HPDE6-E6E7 (cell line): ENCODE measurements around the gene NFASC.
A peak's percentile ranks its signal among the peaks of the same experiment; 100 is the strongest.

Source experiments
- DNase-seq: peaks from one replicate; pipeline ENCODE4 v3.0.0; 2011; ENCODE audit warnings: missing footprints; ENCODE audit errors: extremely low spot score

The NFASC gene

GRCh38 chr1:204959836-204960235 lies 89.2 kb downstream of the NFASC start:
- DNase-seq = no peak

GRCh38 chr1:204960306-204961125 lies 89.9 kb downstream of the NFASC start:
- DNase-seq = no peak

DNA sequence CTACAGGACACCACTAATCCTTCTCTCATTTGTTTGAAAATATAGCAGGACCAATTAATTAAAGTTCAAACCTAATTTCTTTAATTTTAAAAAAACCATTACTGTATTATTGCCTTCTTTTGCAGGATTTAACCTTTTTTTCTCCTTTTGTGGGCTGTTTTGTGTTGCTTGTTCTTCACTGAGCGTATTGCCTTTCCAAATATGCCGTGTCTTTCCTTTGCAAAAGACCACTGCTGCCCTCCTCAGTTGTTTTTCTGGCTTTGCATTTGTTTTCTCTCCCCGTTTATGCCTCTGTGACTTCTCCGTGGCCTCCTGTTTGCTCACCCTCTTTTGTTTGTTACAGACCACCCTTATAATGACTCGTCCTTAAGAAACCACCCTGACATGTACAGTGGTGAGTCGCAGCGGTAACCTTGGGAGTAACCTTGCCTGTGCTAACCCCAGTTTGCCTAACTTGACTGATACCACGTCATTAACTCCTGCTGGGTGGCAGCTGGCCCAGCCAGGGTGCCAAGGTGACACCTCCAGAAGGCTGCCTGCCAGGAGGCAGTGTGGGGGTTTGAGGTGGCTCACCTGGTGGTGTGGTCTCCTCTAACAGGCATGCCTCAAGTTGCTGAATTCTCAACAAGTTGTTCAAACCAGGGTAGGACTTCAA lies 91.2 kb downstream of the NFASC start:
- DNase-seq = no peak

DNA sequence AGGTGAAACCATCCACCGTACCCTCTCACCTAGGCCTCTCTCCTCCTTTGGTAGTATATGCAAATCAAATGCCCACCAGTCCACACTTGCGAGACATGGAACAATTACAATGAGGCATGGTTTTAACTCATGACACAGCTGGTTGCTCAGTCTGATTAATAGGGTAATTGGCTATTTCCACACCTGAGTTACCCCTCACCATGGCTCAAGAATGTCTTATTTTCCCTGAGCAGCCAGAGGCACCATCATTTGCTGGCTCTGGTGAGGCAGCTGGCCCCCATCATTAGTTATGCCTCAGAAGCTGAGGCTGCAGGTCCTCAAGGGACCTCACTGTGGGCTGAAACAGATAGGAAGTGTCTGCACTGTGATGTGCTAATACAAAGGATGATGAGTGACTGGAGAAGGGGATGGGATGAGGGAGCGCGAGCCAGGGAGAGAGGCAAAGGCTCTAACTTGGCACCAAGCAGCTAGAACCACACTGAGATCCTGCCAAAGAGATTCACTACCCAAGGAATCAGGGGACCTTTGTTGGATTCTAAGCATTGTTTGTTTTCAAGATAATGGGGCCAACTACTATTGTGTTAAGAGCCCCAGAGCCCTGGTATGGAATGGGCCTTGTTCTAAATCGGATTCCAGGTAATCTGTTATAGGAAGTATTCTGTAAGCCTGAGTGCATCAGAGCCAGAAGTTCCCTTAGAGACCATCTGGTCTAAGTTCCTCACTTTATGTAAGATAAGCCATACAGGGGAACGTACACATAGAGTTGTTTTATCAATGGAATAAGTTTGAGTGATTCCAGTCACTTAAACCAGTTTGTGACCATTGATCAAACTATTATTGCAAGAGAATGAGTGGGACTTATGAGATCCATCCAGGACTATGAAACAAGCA lies 92.3 kb downstream of the NFASC start:
- no peak for DNase-seq

DNA sequence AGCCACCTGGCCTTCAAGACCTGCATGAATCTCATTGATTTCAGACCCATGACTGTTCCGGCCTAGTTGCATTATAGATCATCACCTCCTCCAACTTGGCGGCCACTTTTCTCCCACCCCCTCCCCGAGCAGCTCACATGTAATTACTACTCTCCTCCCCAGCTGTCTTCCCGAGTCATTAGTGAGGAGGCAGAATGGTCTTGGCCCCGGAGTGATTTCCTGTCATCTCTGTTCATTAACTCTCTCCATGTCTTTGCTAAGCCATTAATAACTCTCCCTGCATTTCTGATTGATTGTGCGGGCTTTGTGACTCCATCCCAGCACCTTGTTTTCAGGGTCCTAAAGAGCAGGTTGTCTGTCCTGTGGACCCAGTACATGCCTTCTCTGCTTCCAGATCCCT lies 96.8 kb downstream of the NFASC start:
- DNase-seq = no peak

- no peak for DNase-seq
These were observed 97.5 kb downstream of the NFASC start for GRCh38 chr1:204968135-204968534.

DNA sequence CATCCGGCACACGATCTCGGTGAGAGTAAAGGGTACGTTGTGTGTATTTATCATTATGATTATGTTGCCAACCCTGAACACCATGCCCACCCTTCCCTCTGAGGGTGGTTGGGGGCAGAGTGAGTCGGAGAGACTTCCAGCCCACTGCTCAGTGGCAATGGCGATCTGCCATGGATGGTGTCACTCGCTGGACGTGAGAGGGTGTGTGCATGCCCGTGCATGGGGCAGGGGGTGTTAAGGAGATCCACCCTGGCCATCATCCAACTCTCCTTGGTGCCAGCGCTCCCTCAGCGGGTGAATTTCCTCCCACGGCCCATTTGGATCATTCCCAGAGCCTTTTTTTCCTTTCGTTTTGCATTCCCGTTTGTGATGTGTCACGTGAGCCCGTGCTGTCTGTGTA lies 98.3 kb downstream of the NFASC start:
- DNase-seq = no peak

- no peak for DNase-seq
These were observed 100.3 kb downstream of the NFASC start for GRCh38 chr1:204970937-204971336.

DNA sequence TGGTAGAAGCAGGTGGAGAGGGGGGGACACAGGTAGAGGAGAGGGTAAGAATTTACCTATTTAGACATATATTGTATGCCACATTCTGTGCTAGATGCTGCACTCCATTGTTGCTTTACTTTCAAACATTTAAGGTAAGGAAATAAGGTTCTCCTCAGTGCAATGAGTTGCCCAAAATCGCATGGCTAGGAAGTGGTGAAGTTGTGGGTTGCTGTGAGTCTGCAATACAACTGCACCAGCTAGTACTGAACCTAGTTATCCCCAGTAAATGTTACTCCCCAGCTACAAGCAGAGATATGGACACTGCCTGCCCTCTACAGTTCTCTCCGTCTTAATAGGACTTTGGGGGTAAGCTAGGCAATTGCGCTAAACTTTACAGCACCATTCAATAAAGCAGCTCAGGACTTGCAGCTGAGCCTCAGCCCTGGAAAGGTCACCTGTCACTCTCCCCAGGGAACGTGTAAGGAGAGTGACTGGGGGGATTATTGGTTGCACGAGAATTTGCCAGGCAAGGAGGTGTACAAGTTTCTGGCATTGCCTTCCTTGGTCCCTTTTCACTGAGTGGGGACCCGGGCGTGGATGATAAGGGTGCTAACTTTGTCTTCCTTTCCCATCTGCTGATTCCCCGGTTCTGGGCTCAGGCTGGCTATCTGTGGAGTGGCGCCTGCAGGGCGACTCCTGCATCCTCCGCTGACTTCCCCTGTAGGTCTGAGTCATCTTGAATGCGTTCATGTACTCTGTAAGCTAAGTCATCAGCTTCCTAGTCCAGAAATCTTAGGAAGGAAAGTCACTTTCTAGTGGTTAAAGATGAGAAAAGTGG lies 101.1 kb downstream of the NFASC start:
- DNase-seq = peak; percentile 55

GRCh38 chr1:204972426-204972825 lies 101.8 kb downstream of the NFASC start:
- no peak for DNase-seq

DNA sequence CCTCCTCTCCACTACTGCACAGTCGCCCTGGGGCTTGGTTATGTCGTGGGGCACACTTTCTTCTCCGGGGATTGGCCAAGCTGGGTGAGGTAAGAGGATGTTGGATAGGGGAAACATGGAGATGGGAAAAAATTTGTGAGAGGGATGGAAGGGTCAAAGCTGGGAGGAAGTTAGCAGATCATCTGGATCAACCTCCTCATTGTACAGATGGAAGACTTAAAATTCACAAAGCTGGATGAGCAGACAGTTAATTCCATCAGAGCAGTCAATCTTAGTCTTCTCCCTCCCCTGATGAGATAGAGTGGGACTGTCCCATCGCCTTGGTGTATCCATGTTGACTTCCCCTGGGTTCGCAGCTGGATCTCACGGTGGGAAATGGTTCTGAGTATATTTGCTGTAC lies 102.8 kb downstream of the NFASC start:
- no peak for DNase-seq

DNA sequence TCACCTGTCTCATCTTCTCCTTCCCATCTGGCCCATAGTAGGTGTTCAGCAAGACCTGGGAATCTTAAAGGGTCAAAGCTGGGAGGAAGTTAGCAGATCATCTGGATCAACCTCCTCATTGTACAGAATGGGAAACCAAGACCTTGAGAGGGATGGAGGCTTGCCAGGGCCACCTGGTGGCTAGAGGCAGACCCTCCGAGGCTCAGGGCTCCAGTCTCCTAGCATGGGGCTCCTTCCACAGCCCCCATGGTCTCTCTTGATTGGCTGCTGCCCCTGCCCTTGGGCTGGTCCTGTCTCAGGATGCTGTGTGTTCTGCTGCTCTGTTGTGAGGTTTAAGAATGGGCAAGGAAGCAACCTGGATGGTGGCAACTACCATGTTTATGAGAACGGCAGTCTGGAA lies 103.7 kb downstream of the NFASC start:
- no peak for DNase-seq

- DNase-seq = no peak
These were observed 104.4 kb downstream of the NFASC start for GRCh38 chr1:204975021-204975420.

- peak; percentile 67 for DNase-seq
These were observed 105.0 kb downstream of the NFASC start for GRCh38 chr1:204975568-204976235.

- no peak for DNase-seq
These were observed 106.0 kb downstream of the NFASC start for GRCh38 chr1:204976646-204977045.

DNA sequence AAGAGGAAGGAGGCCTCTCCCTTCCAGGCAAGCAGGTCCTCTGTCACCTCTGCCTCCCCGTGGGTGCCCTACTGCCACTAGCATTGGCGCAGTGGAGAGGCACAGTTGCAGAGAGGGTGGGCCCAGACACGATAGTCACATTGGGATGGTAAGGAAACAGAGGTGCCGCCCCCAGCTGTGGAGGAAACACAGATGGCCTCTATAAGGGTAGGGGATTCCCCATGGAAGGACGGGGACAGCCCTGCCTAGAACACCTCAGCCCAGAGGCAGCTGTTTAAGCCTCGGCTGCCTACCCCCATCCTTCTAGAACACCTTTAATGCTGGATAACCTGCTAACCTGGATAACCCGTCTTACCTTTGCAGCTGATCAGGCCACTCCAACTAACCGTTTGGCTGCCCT lies 106.7 kb downstream of the NFASC start:
- no peak for DNase-seq

DNA sequence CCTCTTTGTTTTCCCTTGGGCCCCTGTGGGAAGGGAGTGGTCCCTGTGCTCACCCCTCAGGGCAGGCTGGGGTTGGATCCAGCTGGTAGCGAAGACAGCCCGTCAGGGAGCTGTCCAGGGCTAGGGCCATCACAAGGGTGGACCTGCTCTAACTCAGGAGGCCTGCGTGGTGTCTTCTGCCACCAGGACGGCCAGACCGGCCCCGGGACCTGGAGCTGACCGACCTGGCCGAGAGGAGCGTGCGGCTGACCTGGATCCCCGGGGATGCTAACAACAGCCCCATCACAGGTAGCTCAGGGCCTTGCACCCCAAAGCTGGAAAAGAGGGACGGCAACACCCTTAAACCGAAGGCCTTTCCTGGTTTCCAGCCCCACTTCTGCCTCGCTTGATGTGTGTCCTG lies 108.1 kb downstream of the NFASC start:
- DNase-seq = no peak

GRCh38 chr1:204979306-204979705 lies 108.6 kb downstream of the NFASC start:
- DNase-seq = no peak

- no peak for DNase-seq
These were observed 109.4 kb downstream of the NFASC start for GRCh38 chr1:204979891-204980649.

DNA sequence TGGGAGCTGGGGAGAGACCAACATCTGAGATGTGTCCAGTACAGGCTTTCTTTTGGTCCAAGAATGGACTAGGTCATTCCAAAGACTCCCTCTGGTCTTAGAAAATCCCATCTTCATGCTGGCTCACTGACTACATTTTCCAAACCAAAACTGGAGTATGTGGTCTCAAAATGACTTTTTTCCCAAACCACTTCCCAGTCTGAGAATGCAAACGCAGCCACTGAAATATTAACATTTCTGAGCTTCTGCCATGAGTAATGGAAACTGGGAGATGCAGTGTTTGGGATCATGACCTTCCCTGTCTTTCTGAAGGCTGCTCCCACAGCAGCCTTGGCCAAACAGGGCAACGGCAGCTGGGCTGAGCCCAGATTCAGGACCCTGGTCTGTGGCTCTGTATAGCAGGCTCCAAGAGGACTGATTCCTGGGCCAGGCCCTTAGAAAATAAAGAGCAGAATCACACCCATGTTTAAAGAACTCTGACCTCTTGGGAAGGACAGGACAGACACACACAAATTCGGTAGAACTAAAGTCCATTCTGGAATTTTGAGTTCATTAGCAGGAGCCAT lies 110.3 kb downstream of the NFASC start:
- DNase-seq = no peak
